ENCODE data around the gene BRD4.

- TF ChIP-seq EZH2 (IDR thresholded peaks at IDR 0.05): no peak
- no peak for TF ChIP-seq POLR2AphosphoS5 (IDR thresholded peaks at IDR 0.05; ENCODE audit: borderline replicate concordance, low read depth, low read length)
Measured at GRCh38 chr19:15220833-15221232, 111.5 kb downstream of the BRD4 start.
